ENCODE data around the gene MTUS2. TPM values are rescaled to one million over a fixed set of nuclear protein-coding genes. Genes with fewer than 3 reads are reported as not detected.

The MTUS2 gene
- total RNA-seq, 1 experiment from 2014 or later, result 0.35 TPM

DNA sequence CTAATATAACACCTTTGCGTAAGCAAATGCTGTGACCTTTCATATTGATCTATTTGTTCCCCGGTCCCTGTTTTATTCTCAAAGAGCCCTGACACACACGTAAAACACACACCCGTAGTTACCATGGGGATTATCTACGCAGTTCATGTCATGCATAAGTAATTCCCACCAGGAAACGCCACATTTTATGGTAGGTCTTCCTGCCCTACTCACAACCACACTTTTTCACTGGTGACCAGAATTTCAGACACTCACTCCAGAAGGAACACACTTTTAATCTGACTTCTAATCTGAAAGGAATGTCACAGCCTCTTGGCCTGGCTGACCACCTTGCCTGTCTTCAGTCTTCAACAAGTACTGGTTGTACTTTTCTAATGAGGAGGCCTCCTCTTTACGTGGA is 728.6 kb downstream of the MTUS2 start:
- no peak overlapping the region for H2BK20ac ChIP-seq (ENCODE audit: low read depth, low read length, poor library complexity, severe bottlenecking)
- no peak overlapping the region for H4K8ac ChIP-seq (replicated peaks; ENCODE audit: insufficient read length, low read depth, low read length)
- WGBS (ENCODE audit: extremely low coverage, insufficient read length, low lambda C conversion rate), result no CpG with 5 or more reads among the region's 7 CpGs
- Mint-ChIP-seq H3K27me3 (ENCODE audit: low read depth) (no peaks in the 10 kb centered on the region), H3K4me3 (no peak overlapping the region), H3K9me3 (no peaks in the 10 kb centered on the region), H3K4me1 (peaks cover 27 to 29% of the 10 kb centered on the region in 2 experiments), H3K36me3 (ENCODE audit: insufficient read depth in 1 of 3, low read depth in 3 of 3) (peaks cover 36 to 77% (median 59%) of the 10 kb centered on the region in 3 experiments; a peak in 6 of 7 replicates), H3K27ac (peak overlapping the region in 1 of 3 experiments; percentile 57; a peak in 1 of 7 replicates)
- H4K20me1 ChIP-seq (ENCODE audit: control insufficient read depth, insufficient read depth, insufficient read length), result no peaks in the 10 kb centered on the region
- no peak for DNase-seq
- H3K79me2 ChIP-seq (ENCODE audit: insufficient read depth, low read length), result peaks cover 18% of the 10 kb centered on the region; the same call in 1 of the 2 replicates
- H3K27me3 ChIP-seq (ENCODE audit: insufficient read depth, low read length), result no peaks in the 10 kb centered on the region
- H3K27ac ChIP-seq (ENCODE audit: insufficient read length, low read depth, low read length), result no peak overlapping the region
- H2BK5ac ChIP-seq (ENCODE audit: insufficient read length, low read length), result no peak overlapping the region
- H3K9me3 ChIP-seq (ENCODE audit: control insufficient read depth, low read depth, low read length), result no peaks in the 10 kb centered on the region
- H3K56ac ChIP-seq (ENCODE audit: insufficient read length, low read depth, low read length), result no peak overlapping the region
- peaks cover 3% of the 10 kb centered on the region for H3K79me1 ChIP-seq (ENCODE audit: insufficient read depth, low read depth, low read length, poor library complexity, severe bottlenecking)
- no peak overlapping the region for H3K9ac ChIP-seq (ENCODE audit: extremely low read depth, insufficient read length, low read length)
- H3K4ac ChIP-seq (ENCODE audit: low read depth, low read length), result no peak overlapping the region
- H3K23me2 ChIP-seq (ENCODE audit: insufficient read length, low read depth, low read length, poor library complexity, severe bottlenecking), result no peaks in the 10 kb centered on the region
- no peak overlapping the region for H2AFZ ChIP-seq (ENCODE audit: low read length)
- no peak overlapping the region for H3K23ac ChIP-seq (ENCODE audit: insufficient read length, low read depth, low read length)
- peaks cover 4% of the 10 kb centered on the region; the same call in 1 of the 2 replicates for H3K4me1 ChIP-seq (ENCODE audit: insufficient read depth, low read length)
- H4K5ac ChIP-seq (ENCODE audit: insufficient read length, low read depth, low read length), result no peak overlapping the region
- H2BK12ac ChIP-seq (ENCODE audit: insufficient read length, low read depth, low read length), result no peak overlapping the region
- H3T11ph ChIP-seq (ENCODE audit: low read length), result no peak overlapping the region
- no peak overlapping the region for H3K4me2 ChIP-seq (ENCODE audit: insufficient read depth, insufficient read length, low read length)
- H2BK120ac ChIP-seq (ENCODE audit: low read depth, low read length, poor library complexity, severe bottlenecking), result no peak overlapping the region
- TF ChIP-seq, protein P1, sequence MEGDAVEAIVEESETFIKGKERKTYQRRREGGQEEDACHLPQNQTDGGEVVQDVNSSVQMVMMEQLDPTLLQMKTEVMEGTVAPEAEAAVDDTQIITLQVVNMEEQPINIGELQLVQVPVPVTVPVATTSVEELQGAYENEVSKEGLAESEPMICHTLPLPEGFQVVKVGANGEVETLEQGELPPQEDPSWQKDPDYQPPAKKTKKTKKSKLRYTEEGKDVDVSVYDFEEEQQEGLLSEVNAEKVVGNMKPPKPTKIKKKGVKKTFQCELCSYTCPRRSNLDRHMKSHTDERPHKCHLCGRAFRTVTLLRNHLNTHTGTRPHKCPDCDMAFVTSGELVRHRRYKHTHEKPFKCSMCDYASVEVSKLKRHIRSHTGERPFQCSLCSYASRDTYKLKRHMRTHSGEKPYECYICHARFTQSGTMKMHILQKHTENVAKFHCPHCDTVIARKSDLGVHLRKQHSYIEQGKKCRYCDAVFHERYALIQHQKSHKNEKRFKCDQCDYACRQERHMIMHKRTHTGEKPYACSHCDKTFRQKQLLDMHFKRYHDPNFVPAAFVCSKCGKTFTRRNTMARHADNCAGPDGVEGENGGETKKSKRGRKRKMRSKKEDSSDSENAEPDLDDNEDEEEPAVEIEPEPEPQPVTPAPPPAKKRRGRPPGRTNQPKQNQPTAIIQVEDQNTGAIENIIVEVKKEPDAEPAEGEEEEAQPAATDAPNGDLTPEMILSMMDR (conservative IDR thresholded peaks at IDR 0.05), result no peak
- H2AK5ac ChIP-seq (ENCODE audit: insufficient read length, low read length), result no peak overlapping the region
- H4K91ac ChIP-seq (ENCODE audit: insufficient read length, low read depth, low read length), result no peak overlapping the region
- no peak overlapping the region for H3K14ac ChIP-seq (ENCODE audit: insufficient read depth, low read length)
- no peak overlapping the region for H2BK15ac ChIP-seq (ENCODE audit: low read depth, low read length)
- no peak overlapping the region for H3K18ac ChIP-seq (ENCODE audit: insufficient read length, low read depth, low read length)

Data from H9 (cell line).